ENCODE data around the gene KDM4F. TPM values are rescaled to one million over a fixed set of nuclear protein-coding genes. Genes with fewer than 3 reads are reported as not detected.

The KDM4F gene
- total RNA-seq, 2 donors from 2014 or later: not detected

DNA sequence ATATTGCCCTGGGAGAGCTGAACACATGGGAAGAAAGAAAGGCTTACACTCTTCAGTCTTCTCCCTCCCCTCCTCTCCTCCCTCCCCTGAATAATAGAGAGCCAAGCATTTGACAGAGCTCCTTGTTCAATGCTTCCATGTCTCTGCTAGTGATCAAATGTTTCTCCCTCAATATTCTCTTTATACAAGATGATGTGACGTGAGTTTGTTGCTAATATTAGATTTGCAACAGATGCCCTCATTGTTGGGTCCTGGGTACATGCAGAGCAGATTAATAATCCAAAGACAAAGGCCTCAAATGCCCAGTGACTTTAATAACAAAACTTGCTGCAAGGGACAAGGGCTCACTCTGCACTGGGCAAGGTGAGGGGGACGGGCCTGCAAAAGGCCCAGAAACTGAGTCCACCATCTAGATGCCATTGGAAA, 33.4 kb downstream of the KDM4F start:
- H3K36me3 ChIP-seq (replicated peaks in 1 of 2; ENCODE audit: insufficient read depth in 1 of 2, low read depth in 2 of 2): no peaks in the 10 kb centered on the region
- no peaks in the 10 kb centered on the region for H3K9me3 ChIP-seq
- WGBS, 2 donors: 76 to 95% methylated on average over 2 of the region's 2 CpGs
- intact Hi-C loops (cut with DNase I): no loop called here
- no peaks in the 10 kb centered on the region for H3K4me1 ChIP-seq
- no peak for DNase-seq
- TF ChIP-seq, protein P1, sequence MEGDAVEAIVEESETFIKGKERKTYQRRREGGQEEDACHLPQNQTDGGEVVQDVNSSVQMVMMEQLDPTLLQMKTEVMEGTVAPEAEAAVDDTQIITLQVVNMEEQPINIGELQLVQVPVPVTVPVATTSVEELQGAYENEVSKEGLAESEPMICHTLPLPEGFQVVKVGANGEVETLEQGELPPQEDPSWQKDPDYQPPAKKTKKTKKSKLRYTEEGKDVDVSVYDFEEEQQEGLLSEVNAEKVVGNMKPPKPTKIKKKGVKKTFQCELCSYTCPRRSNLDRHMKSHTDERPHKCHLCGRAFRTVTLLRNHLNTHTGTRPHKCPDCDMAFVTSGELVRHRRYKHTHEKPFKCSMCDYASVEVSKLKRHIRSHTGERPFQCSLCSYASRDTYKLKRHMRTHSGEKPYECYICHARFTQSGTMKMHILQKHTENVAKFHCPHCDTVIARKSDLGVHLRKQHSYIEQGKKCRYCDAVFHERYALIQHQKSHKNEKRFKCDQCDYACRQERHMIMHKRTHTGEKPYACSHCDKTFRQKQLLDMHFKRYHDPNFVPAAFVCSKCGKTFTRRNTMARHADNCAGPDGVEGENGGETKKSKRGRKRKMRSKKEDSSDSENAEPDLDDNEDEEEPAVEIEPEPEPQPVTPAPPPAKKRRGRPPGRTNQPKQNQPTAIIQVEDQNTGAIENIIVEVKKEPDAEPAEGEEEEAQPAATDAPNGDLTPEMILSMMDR (IDR thresholded peaks at IDR 0.05): no peak
- TF ChIP-seq POLR2A (IDR thresholded peaks at IDR 0.05): no peak
- no peak overlapping the region for H3K4me3 ChIP-seq
- no peaks in the 10 kb centered on the region for H3K27me3 ChIP-seq
- no peak for ATAC-seq
- H3K27ac ChIP-seq: no peak overlapping the region

DNA sequence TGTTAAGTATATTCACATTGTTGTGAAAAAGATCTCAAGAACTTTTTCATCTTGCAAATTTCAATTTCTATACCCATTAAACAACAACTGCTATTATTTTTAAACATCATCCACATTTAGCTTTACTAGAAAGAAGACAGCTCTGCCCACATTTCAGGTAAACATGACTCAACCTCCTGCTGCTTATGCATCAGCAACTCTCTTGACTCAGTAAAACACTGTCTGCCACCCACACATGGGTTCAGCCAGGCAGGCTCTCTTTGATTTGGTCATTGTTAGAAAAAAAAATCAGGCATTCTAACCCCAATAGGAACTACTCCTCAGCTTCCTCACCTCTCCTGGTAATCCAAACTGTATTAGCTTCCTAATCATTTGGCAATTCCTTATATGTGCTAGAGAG, 35.3 kb downstream of the KDM4F start:
- TF ChIP-seq POLR2A (IDR thresholded peaks at IDR 0.05): no peak
- TF ChIP-seq, protein P1 (IDR thresholded peaks at IDR 0.05): no peak

DNA sequence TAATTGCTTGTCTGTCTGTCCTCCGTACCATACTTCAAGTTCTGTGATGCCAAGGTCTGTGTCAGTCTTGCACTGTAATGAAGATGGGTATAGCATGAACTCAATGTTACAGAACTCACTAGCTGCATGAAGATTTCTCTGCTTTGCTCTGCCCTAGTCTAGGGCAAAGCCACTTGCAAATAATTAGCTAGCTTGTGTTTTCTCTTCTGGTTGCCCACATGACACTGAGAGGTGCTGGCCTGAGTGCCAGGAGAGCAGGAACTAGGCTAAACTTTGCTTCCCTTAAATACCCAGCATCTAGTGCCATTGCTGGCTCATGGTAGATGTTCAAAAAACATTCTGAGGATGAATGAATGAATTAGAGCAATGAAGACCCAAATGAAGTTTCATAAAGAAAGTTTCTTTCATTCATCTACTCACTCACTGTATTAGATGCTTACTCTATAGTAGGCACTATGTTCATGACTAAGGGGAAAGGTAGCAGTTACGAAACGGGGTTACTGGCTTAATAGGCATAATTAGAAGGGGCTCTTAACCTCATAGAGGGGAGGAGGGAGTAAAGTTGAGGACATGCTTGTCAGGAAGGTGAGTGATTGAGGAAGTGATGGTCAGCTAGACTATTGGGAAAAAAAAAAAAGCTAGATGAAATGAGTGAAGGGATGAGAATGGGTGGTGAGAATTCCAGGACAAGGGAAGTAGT, 36.0 kb downstream of the KDM4F start:
- intact Hi-C loops (cut with DNase I): no loop called here
- TF ChIP-seq, protein P1 (IDR thresholded peaks at IDR 0.05): no peak
- TF ChIP-seq POLR2A (IDR thresholded peaks at IDR 0.05): no peak

More for the DNA sequence above, 35.3 kb downstream of the KDM4F start:
- H3K27ac ChIP-seq: no peak overlapping the region
- intact Hi-C loops (cut with DNase I): no loop called here
- H3K4me1 ChIP-seq: no peaks in the 10 kb centered on the region
- no peaks in the 10 kb centered on the region for H3K36me3 ChIP-seq (replicated peaks in 1 of 2; ENCODE audit: insufficient read depth in 1 of 2, low read depth in 2 of 2)
- H3K27me3 ChIP-seq: no peaks in the 10 kb centered on the region
- no peak for DNase-seq
- H3K9me3 ChIP-seq: no peaks in the 10 kb centered on the region
- no peak for ATAC-seq
- H3K4me3 ChIP-seq: no peak overlapping the region

DNA sequence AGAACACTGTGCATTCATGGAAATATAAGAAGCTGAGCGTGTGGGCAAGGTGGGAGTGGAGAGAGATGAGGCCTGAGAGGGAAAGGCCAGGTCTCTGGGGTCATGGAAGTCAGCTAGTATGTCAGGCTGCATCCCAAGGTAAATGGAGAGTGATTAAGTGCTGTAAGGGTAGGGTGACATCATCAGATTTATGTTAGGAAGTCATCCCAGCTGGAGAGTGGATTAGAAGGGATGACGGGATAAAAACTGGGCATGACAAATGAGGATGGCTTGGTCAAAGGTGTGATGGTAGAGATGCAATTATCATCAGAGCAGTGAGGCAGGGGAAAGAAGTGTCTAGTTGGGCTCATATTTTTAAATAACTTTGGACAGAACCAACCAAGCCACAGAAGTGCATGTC, 36.9 kb downstream of the KDM4F start:
- no peak for DNase-seq
- H3K4me3 ChIP-seq: no peak overlapping the region
- intact Hi-C loops (cut with DNase I): no loop called here
- no peak for ATAC-seq
- H3K27me3 ChIP-seq: no peaks in the 10 kb centered on the region
- 68 to 75% methylated on average over 2 of the region's 2 CpGs for WGBS, 2 donors
- H3K36me3 ChIP-seq (replicated peaks in 1 of 2; ENCODE audit: insufficient read depth in 1 of 2, low read depth in 2 of 2): no peaks in the 10 kb centered on the region
- H3K9me3 ChIP-seq: no peaks in the 10 kb centered on the region
- TF ChIP-seq, protein P1 (IDR thresholded peaks at IDR 0.05): no peak
- no peak for TF ChIP-seq POLR2A (IDR thresholded peaks at IDR 0.05)
- peaks cover 10% of the 10 kb centered on the region for H3K4me1 ChIP-seq
- H3K27ac ChIP-seq: no peak overlapping the region

More for the DNA sequence above, 36.0 kb downstream of the KDM4F start:
- no peaks in the 10 kb centered on the region for H3K27me3 ChIP-seq
- DNase-seq (no peak), ATAC-seq (no peak)
- H3K4me3 ChIP-seq: no peak overlapping the region
- H3K27ac ChIP-seq: no peak overlapping the region
- no peaks in the 10 kb centered on the region for H3K9me3 ChIP-seq
- no peaks in the 10 kb centered on the region for H3K36me3 ChIP-seq (replicated peaks in 1 of 2; ENCODE audit: insufficient read depth in 1 of 2, low read depth in 2 of 2)
- 69 to 78% methylated on average over 3 of the region's 3 CpGs for WGBS, 2 donors
- peaks cover 1% of the 10 kb centered on the region for H3K4me1 ChIP-seq

All from body of pancreas (tissue), 4 donors.